SJCRH30 (cell line): ENCODE data around the gene HLA-G. TPM values are rescaled to one million over a fixed set of nuclear protein-coding genes. Genes with fewer than 3 reads are reported as not detected.

ENCODE experiments used
- DNase-seq, 2 experiments: peaks; one replicate each; pipeline ENCODE4 v3.0.0-alpha.2; 2015 to 2020
- H3K27ac ChIP-seq: fragments of 250-450 bp; sonication (Bioruptor Pico); 2 replicates; pipeline ENCODE4 v1.5.1; 2020; ENCODE audit warnings: mild to moderate bottlenecking, moderate library complexity
- H3K27me3 ChIP-seq: fragments of 250-450 bp; sonication (Bioruptor Pico); 2 replicates; pipeline ENCODE4 v1.5.1; 2020; ENCODE audit warnings: mild to moderate bottlenecking, moderate library complexity
- H3K36me3 ChIP-seq: fragments of 250-450 bp; sonication (Bioruptor Pico); 2 replicates; pipeline ENCODE4 v1.5.1; 2020; ENCODE audit warnings: mild to moderate bottlenecking, moderate library complexity
- H3K4me1 ChIP-seq: fragments of 250-450 bp; sonication (Bioruptor Pico); 2 replicates; pipeline ENCODE4 v1.5.1; 2020; ENCODE audit warnings: mild to moderate bottlenecking, moderate library complexity
- H3K4me3 ChIP-seq: fragments of 250-450 bp; sonication (Bioruptor Pico); 2 replicates; pipeline ENCODE4 v1.5.1; 2020; ENCODE audit warnings: mild to moderate bottlenecking, moderate library complexity
- H3K9me3 ChIP-seq: fragments of 250-450 bp; sonication (Bioruptor Pico); replicated peaks from 2 replicates; pipeline ENCODE4 v1.5.1; 2020; ENCODE audit warnings: mild to moderate bottlenecking, moderate library complexity
- total RNA-seq: library from RNA; depleted of rRNA; stranded (reverse); fragments of >200 nt; shearing (Covaris generic); gene quantifications from 2 replicates; pipeline ENCODE4 v1.2.3, GENCODE V29; 2014

HLA-G gene
- total RNA-seq, 1 experiment from 2014 or later: not detected

DNA sequence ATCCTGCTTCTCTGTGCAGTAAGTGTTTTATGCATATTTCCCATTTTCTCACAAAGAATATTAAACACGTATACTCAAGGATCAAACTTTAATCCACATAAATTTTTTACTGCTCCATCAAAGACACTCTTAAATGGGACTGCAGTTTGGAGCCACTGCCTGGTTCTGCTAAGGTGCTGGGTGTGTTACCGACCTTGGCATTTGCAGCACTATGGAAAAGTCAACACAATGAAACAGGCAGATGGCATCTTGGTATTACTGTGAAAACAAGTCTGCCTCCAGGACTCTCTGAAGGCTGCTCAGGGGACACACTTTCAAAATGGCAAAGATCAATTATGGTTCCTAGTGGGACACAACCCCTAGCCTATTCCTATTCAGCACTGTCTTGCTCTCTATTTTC, 17.3 kb upstream of the HLA-G start:
- H3K27me3 ChIP-seq: no peaks in the 10 kb centered on the region
- no peaks in the 10 kb centered on the region for H3K9me3 ChIP-seq
- no peak for DNase-seq
- H3K4me1 ChIP-seq: no peaks in the 10 kb centered on the region
- no peak overlapping the region for H3K27ac ChIP-seq
- H3K36me3 ChIP-seq: no peaks in the 10 kb centered on the region
- H3K4me3 ChIP-seq: no peak overlapping the region

DNA sequence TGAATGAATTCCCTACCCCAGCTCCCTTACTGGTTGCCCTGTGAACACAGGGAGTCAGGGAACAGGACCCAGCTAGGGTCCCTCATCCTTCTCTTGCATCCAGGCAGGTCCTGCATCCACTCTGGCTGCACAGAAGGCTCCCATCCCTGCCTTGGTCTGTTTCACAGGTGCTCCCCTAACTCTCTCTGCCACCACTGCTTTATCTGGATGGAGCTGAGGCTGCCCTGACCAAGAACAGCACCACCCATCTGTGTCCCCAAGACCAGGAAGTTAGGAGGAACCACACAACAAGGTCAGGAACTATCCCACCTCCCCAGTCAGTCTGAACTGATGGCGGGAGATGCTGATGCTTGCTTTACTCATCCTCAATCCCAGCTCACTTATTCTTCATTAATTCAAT, 16.2 kb upstream of the HLA-G start:
- H3K27me3 ChIP-seq: no peaks in the 10 kb centered on the region
- no peaks in the 10 kb centered on the region for H3K9me3 ChIP-seq
- no peaks in the 10 kb centered on the region for H3K36me3 ChIP-seq
- no peak overlapping the region for H3K4me3 ChIP-seq
- DNase-seq: no peak
- H3K27ac ChIP-seq: no peak overlapping the region
- H3K4me1 ChIP-seq: no peaks in the 10 kb centered on the region

DNA sequence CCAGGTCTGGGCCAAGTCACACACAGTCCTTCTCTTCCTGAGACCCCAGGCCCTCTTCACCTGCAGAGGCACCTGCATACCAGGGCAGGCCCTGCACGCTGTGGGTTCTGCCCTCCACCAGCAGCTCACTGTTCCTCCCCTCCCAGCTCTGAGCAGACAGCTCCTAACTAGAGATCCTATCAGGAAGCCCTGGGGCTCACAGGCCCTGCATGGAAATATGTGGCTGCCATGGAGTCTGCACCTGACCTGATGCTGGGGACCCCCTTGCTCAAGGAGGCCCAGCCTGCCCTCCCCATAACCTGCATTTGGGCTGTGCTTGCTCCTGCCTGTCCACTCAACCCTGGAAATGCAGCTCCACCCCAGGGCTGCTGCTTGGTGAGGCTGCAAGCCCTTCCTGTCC, 14.6 kb upstream of the HLA-G start:
- DNase-seq: no peak
- no peak overlapping the region for H3K27ac ChIP-seq
- no peaks in the 10 kb centered on the region for H3K9me3 ChIP-seq
- no peaks in the 10 kb centered on the region for H3K4me1 ChIP-seq
- H3K27me3 ChIP-seq: no peaks in the 10 kb centered on the region
- no peaks in the 10 kb centered on the region for H3K36me3 ChIP-seq
- H3K4me3 ChIP-seq: no peak overlapping the region

DNA sequence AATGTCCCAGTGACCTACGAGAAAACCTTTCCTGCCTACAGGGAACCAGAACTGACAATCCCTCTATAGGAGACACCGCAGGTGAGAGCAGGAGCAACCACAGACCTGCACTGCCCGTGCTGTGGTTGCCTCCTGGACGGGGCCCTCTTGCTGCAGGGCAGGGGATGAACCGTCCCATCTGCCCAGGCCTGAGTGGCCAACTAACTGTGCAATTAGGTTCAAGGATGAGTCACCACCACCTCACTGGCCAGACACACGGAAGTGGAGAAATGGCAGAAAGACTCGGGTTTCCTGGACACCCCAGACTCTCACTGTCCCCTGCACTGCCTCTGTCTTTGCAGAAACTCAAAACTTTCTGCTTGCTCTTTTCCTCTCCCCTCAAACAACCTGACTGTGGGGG, 13.8 kb upstream of the HLA-G start:
- peak; percentile 11 to 17 for DNase-seq
- H3K27me3 ChIP-seq: no peaks in the 10 kb centered on the region

DNA sequence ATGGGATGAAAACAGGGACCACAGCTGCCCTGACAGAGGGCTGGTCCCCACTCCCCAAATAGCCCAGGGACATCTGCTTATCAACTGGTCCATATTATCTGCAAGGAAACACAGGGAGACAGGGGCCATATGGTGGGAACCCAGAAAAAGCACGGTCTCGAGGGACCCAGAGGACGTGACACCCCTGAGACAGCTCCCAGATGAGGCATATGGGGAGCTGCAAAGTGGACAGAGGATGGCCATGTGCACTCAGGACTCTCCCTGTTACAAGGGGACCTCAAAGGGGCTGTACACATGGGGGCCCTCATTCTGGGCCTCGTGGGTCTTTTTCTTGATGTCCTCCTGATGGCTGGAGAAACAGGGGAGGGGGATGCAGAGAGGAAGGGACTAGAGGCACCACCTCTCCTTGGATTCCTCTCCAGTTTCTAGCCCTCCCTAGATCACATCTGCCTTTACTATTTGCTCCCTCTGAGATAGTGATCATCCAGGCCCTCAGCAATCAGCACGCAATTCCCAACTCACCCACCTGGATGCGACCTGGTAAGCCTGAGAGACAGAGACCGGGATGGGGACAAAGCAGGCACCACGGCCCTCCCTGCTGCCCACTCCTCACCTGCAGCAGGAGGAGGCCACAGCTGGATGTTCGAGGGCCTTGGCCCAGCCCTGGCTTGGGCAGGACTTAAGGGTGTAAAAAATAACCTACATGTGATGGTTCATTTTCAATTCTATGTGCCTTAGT, 13.1 kb upstream of the HLA-G start:
- no peak overlapping the region for H3K27ac ChIP-seq
- H3K9me3 ChIP-seq: no peaks in the 10 kb centered on the region
- no peaks in the 10 kb centered on the region for H3K36me3 ChIP-seq
- no peak for DNase-seq
- H3K4me1 ChIP-seq: no peaks in the 10 kb centered on the region
- no peaks in the 10 kb centered on the region for H3K27me3 ChIP-seq
- H3K4me3 ChIP-seq: no peak overlapping the region

More for the DNA sequence above, 13.8 kb upstream of the HLA-G start:
- Histone ChIP-seq H3K4me3 (no peak overlapping the region), H3K9me3 (no peaks in the 10 kb centered on the region), H3K27ac (no peak overlapping the region), H3K4me1 (no peaks in the 10 kb centered on the region), H3K36me3 (no peaks in the 10 kb centered on the region)

DNA sequence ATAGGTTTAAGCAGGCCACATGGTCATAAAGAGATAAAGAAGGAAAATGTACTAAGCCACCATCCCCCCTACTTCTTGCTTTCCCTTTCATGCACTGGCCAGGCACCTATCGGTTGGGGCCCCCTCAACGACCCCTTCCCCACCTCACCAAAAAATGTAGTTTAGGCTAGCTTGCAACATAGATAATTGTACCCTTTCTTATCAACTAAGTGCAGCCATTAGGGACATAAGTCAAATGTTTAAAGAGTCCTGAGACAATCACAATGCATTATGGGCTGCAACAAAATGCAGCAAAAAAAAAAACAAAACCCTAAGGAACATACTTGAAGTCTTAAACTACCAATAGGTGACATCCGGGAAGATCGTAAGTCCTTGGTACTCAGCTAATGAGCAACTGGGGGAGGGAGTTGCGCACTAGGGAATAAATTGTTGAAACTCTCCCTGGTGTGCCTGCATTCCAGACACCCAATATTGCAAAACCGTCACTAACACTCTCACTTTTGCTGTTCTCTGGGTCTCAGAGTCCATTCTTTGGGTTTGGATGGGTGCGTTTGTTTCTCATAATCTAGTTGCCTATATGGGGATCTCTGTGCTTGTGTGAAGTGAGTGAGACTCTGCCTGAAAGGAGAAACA, 12.4 kb upstream of the HLA-G start:
- Histone ChIP-seq H3K4me3 (no peak overlapping the region), H3K27ac (no peak overlapping the region), H3K27me3 (no peaks in the 10 kb centered on the region), H3K4me1 (no peaks in the 10 kb centered on the region), H3K36me3 (no peaks in the 10 kb centered on the region), H3K9me3 (no peaks in the 10 kb centered on the region)
- DNase-seq: no peak

DNA sequence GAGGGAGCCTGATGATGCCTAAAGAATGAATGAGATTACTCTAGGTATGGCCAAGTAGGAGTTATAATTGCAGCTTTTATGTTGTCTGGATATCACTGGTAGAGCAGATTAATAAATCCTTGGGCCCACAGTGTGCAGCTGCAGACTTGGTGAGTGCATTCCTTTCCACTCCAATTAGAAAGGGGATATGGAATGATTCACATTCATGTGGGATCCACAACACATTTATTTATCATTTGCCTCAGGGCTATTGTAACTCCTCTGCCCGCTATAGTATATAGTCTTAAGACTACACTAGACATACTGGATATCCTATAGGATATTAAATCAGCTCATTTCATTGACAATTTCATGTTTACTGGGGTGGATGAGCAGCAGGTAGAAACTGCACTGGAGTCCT, 11.6 kb upstream of the HLA-G start:
- Histone ChIP-seq H3K9me3 (no peaks in the 10 kb centered on the region), H3K4me3 (no peak overlapping the region), H3K36me3 (no peaks in the 10 kb centered on the region), H3K4me1 (no peaks in the 10 kb centered on the region), H3K27ac (no peak overlapping the region), H3K27me3 (no peaks in the 10 kb centered on the region)
- DNase-seq: no peak

DNA sequence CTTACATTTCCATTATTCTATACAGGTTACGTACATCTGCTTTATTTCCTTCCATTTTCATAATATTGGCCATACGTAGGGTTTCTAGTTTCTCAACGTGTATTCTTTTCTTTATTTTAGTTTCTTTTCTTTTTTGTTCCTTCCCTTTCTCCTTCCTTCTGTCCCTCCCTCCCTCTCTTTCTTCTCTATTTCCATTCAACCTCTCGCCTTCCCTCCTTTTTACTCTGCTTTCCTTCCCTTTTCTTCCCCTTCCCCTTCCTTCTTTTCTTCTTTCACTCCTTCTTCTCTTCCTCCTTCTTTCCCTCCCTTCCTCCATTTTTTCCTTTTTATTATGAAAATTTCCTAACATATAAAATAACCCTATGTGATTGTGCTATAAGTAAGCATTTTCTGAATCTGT, 8.7 kb upstream of the HLA-G start:
- H3K9me3 ChIP-seq: no peaks in the 10 kb centered on the region
- DNase-seq: no peak
- H3K27ac ChIP-seq: no peak overlapping the region
- no peaks in the 10 kb centered on the region for H3K4me1 ChIP-seq
- no peaks in the 10 kb centered on the region for H3K27me3 ChIP-seq
- H3K36me3 ChIP-seq: no peaks in the 10 kb centered on the region
- H3K4me3 ChIP-seq: no peak overlapping the region

DNA sequence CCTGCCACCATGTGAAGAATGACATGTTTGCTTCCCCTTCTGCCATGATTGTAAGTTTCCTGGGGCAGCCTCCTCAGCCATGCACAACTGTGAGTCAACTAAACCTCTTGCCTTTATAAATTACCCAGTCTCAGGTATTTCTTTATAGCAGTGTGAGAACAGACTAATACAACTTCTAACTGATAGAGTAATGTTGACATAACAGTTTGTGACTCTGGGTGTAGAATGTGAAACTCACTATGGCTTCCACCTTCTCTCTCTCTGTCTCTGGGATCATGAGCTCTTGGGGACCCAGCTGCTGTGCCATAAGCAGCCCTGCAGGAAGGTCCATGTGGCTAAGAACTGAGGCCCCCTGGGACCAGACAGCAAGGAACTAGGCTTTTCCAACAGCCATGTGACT, 3.5 kb upstream of the HLA-G start:
- Histone ChIP-seq H3K27ac (no peak overlapping the region), H3K9me3 (no peaks in the 10 kb centered on the region), H3K4me3 (no peak overlapping the region), H3K36me3 (no peaks in the 10 kb centered on the region), H3K4me1 (no peaks in the 10 kb centered on the region), H3K27me3 (no peaks in the 10 kb centered on the region)
- DNase-seq: no peak

DNA sequence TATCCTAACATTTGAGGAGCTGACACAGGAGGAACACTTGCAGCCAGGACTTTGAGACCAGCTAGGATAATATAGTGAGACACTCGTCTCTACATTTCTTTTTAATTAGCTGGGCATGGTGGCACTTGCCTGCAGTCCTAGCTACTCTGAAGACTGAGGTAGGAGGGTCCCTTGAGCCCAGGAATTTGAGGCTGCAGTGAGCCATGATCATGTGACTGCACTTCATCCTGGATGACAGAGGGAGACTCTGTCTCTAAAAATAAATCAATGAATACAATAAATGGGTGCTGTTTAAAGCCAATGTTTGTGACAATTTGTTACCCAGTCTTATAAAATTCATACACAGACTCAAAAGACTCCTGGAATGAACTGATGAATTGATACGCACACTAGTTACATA, 1.8 kb upstream of the HLA-G start:
- Histone ChIP-seq H3K27ac (no peak overlapping the region), H3K4me3 (no peak overlapping the region), H3K4me1 (no peaks in the 10 kb centered on the region), H3K36me3 (no peaks in the 10 kb centered on the region), H3K9me3 (no peaks in the 10 kb centered on the region), H3K27me3 (no peaks in the 10 kb centered on the region)
- no peak for DNase-seq

DNA sequence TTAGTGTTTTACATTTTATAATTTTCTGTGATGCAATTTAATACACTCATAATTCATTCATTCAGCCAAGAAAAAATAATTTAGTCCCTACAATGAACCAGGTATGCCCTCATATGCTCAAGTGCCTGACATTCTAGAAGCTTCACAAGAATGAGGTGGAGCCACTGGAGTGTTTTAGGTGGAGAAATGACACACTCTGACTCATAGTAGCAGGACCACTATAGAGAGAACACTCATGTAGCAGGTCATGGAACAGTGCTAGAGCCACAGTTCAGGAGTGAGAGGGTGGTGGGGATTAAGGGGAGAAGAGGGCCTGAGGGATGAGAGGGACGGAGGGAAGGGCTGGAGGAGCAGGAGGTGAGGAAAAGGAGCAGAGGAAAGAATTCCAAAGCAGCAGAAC, 1.4 kb upstream of the HLA-G start:
- Histone ChIP-seq H3K27ac (no peak overlapping the region), H3K36me3 (no peaks in the 10 kb centered on the region), H3K27me3 (no peaks in the 10 kb centered on the region), H3K4me3 (no peak overlapping the region), H3K4me1 (no peaks in the 10 kb centered on the region), H3K9me3 (no peaks in the 10 kb centered on the region)
- no peak for DNase-seq

DNA sequence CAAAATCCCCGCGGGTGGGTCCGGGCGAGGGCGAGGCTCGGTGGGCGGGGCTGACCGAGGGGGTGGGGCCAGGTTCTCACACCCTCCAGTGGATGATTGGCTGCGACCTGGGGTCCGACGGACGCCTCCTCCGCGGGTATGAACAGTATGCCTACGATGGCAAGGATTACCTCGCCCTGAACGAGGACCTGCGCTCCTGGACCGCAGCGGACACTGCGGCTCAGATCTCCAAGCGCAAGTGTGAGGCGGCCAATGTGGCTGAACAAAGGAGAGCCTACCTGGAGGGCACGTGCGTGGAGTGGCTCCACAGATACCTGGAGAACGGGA, 809 bp downstream of the HLA-G start:
- no peak overlapping the region for H3K27ac ChIP-seq
- H3K36me3 ChIP-seq: no peaks in the 10 kb centered on the region
- no peaks in the 10 kb centered on the region for H3K9me3 ChIP-seq
- no peak overlapping the region for H3K4me3 ChIP-seq
- H3K4me1 ChIP-seq: no peaks in the 10 kb centered on the region
- H3K27me3 ChIP-seq: no peaks in the 10 kb centered on the region
- no peak for DNase-seq

DNA sequence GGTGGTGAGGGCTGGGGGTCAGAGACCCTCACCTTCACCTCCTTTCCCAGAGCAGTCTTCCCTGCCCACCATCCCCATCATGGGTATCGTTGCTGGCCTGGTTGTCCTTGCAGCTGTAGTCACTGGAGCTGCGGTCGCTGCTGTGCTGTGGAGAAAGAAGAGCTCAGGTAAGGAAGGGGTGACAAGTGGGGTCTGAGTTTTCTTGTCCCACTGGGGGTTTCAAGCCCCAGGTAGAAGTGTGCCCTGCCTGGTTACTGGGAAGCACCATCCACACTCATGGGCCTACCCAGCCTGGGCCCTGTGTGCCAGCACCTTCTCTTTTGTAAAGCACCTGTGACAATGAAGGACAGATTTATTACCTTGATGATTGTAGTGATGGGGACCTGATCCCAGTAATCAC, 2.1 kb downstream of the HLA-G start:
- Histone ChIP-seq H3K27ac (no peak overlapping the region), H3K4me1 (no peaks in the 10 kb centered on the region), H3K36me3 (no peaks in the 10 kb centered on the region), H3K9me3 (no peaks in the 10 kb centered on the region), H3K4me3 (no peak overlapping the region), H3K27me3 (no peaks in the 10 kb centered on the region)
- no peak for DNase-seq

DNA sequence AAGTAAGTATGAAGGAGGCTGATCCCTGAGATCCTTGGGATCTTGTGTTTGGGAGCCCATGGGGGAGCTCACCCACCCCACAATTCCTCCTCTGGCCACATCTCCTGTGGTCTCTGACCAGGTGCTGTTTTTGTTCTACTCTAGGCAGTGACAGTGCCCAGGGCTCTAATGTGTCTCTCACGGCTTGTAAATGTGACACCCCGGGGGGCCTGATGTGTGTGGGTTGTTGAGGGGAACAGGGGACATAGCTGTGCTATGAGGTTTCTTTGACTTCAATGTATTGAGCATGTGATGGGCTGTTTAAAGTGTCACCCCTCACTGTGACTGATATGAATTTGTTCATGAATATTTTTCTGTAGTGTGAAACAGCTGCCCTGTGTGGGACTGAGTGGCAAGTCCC, 2.8 kb downstream of the HLA-G start:
- no peak for DNase-seq
- H3K27ac ChIP-seq: no peak overlapping the region
- no peaks in the 10 kb centered on the region for H3K27me3 ChIP-seq

DNA sequence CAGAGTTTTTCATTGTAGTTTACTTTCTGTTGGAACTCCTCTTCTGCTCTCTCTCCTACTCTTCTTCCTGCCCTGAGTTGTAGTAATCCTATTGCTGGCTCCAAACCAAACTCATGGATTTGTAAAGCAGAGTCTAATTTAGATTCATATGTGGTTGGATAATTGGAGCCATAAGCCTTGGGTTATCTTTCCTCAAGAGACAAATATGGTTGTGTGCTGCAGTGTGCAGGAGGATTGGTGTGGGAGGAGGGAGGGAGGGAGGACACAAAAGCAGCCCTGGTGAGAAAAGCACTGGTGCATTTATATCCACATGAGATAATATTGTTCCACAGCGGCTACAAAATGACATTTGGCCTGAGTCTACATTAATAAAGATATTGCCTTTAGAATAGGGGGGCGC, 4.2 kb downstream of the HLA-G start:
- DNase-seq: no peak
- Histone ChIP-seq H3K9me3 (no peaks in the 10 kb centered on the region), H3K36me3 (no peaks in the 10 kb centered on the region), H3K27me3 (no peaks in the 10 kb centered on the region), H3K27ac (no peak overlapping the region), H3K4me3 (no peak overlapping the region), H3K4me1 (no peaks in the 10 kb centered on the region)

More for the DNA sequence above, 2.8 kb downstream of the HLA-G start:
- H3K36me3 ChIP-seq: no peaks in the 10 kb centered on the region
- no peaks in the 10 kb centered on the region for H3K4me1 ChIP-seq
- H3K4me3 ChIP-seq: no peak overlapping the region
- no peaks in the 10 kb centered on the region for H3K9me3 ChIP-seq
